Keratinocyte (primary cell): ENCODE data around the gene DMD.

Experiments
- CTCF ChIP-seq, 3 experiments: IDR thresholded peaks in 1 of 3; conservative IDR thresholded peaks in 1 of 3; optimal IDR thresholded peaks in 1 of 3; 2 replicates in 2 of 3; 3 replicates in 1 of 3; pipeline versions ENCODE3 to v1.5.1; 2011; ENCODE audit warnings: low read length in 3 of 3, mild to moderate bottlenecking in 3 of 3, moderate library complexity in 2 of 3, control low read depth in 1 of 3, inconsistent platforms in 1 of 3; ENCODE audit not compliant: insufficient read depth in 2 of 3; ENCODE audit errors: extremely low read depth in 1 of 3
- EZH2 ChIP-seq: IDR thresholded peaks from one replicate; pipeline ENCODE4 v1.6.1; 2012; ENCODE audit warnings: inconsistent platforms, mild to moderate bottlenecking, low read length, moderate library complexity

DNA sequence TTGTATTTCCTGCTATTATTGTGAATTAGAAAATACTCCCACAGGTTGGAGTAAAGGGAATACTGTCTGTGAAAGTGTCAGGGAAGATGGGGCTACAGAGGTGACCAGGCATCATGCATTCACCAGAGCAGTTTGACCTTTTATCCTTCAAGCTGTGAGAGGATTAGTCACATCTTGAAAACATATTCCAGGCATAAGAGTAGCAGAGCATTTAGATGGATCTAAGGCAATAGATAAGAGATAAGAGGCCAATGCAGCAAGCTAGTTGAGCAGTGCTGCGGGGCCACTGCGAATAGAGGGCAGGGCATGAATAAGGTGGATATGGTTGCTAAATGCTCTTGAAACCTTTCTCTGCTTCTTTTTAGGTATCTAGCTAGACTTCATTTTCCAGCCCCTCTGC is 1668.8 kb downstream of the DMD start:
- TF ChIP-seq EZH2 (no peak), CTCF (optimal IDR thresholded peaks at IDR 0.05 in 1 of 3, IDR thresholded peaks at IDR 0.05 in 1 of 3, conservative IDR thresholded peaks at IDR 0.05 in 1 of 3; ENCODE audit: extremely low read depth in 1 of 3, insufficient read depth in 2 of 3, low read length in 3 of 3) (no peak)
